Astrocyte of the spinal cord (primary cell): Measurements from ENCODE around the gene TUBB6.

ENCODE experiments used
- DNase-seq: peaks from one replicate; pipeline ENCODE4 v3.0.0; 2011; ENCODE audit warnings: low read depth, low spot score
- H3K4me3 ChIP-seq: 2 replicates; pipeline ENCODE4 v1.5.1; 2011; ENCODE audit warnings: low read depth, mild to moderate bottlenecking, low read length, moderate library complexity
- CTCF ChIP-seq: IDR thresholded peaks from 2 replicates; pipeline ENCODE4 v1.5.1; 2012; ENCODE audit warnings: low read depth, mild to moderate bottlenecking, low read length, inconsistent platforms
- in situ Hi-C: cut with HindIII; loops from 2 replicates; pipeline ENCODE4 v1.10.0; 2017; ENCODE audit warnings: low sequenced_read_pairs

Gene TUBB6

DNA sequence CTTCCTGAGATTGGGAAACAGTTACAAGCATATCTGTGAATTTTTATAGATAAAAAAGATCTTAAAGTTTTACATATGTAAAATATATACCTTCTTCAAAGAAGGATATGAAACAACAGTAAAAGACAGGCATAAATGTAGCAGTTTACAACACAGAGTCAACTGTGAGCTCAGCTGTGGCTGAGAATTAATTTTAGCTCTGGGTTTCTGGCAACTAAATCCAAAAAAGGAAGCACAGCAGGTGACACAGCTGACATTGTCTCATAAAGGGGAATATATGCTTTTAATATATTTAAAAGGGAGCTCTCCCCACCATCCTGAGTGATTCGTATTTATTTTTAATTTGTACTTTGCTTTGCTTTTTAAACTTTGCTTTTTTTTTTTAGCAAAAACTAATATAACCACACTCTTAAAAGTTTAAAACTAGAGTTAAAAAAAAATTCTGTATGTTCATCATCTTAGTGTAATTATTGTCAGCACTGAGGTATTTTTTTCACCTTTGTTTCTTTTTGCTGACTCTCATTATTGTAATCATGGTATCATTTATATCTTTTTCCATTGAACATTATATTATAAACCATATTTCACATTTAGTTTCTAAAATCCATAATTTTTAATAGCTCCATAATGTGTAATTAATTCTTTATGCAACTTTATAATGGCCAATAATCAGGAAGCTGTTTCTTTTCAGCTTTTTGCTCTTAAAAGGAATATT, 6.7 kb downstream of the TUBB6 start:
- DNase-seq, result no peak
- no peak for TF ChIP-seq CTCF
- in situ Hi-C loops, result no loop called here
- H3K4me3 ChIP-seq, result no peak overlapping the region

DNA sequence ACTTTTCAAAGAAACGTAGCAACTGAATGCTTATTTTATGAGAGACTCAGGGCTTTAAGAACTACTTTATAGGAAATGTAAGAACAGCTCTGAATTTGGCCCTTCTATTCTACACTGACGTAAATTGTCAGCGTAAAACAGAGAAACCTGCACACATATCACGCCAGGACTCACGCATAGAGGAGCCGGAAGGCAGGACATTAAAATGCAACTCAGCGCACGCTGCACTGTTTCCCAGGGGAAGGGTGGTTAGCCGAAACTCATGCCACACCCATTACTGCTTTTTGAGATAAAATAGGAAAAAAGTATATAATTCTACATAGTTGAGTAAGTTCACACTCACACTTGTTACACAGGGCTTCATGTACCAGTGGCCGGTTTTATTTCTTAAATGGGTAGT, 7.4 kb downstream of the TUBB6 start:
- no peak overlapping the region for H3K4me3 ChIP-seq
- no peak for DNase-seq
- in situ Hi-C loops, result no loop called here
- TF ChIP-seq CTCF, result no peak

DNA sequence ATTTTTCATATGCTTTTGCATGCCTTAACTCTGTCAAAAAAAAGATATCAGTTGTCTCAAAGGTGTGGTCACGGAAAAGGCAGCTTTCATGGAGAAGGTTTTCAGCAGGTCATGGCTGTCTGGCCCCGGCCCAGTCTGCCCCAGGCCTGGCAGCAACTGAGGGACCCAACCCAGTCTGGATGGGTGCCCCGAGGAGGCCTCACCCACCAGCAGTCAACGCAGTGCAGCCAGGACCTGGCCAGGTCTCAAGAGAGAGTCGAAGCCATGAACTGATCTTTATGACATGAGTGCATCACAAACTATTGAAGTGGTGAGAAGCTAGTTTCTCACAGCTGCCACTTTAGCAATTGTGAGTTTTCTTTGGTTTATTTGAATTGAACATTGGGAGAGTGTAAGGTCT, 7.9 kb downstream of the TUBB6 start:
- no peak for DNase-seq
- in situ Hi-C loops, result no loop called here
- no peak for TF ChIP-seq CTCF
- no peak overlapping the region for H3K4me3 ChIP-seq

GRCh38 chr18:12317664-12318333, 9.8 kb downstream of the TUBB6 start:
- H3K4me3 ChIP-seq, result no peak overlapping the region
- DNase-seq, result peak; percentile 62
- no peak for TF ChIP-seq CTCF
- in situ Hi-C loops, result no loop called here

DNA sequence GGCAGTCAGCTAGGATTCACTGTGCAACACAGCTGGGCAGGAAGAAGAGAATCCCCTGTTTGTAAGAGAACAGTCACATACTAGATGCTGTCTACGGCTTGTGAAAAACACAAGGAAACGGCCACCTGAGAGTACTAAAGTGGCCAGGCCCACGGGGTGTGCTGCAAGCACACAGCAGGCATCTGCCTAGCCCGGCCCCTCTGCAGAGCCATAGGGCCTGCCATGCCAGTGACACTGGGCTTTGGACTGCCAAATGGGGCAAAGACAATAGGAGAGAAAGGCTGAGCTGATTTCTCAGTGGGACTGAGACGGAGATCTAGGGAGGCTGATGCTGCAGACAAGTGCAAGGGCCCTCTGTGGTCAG, 10.3 kb downstream of the TUBB6 start:
- DNase-seq, result no peak
- in situ Hi-C loops, result no loop called here
- H3K4me3 ChIP-seq, result no peak overlapping the region
- TF ChIP-seq CTCF, result no peak

DNA sequence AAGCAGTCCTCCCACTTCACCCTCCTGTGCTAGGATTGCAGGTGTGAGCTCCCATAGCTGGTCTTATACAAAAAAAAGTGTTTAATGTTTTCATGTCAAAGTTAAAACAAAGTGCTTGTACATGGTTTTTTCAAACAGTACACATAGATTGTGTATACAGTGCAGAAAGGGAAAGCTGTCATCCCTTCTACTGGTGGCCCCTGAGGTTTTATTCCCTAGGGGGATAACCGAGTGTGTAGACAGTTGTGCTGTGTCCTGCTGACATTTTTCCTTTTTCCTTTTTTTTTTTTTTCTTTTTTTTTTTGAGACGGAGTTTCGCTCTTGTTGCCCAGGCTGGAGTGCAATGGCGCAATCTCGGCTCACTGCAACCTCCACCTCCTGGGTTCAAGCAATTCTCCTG, 10.8 kb downstream of the TUBB6 start:
- H3K4me3 ChIP-seq, result no peak overlapping the region
- in situ Hi-C loops, result no loop called here
- TF ChIP-seq CTCF, result no peak
- DNase-seq, result no peak
